ENCODE results near the gene PROSER3. TPM values are rescaled to one million over a fixed set of nuclear protein-coding genes. Genes with fewer than 3 reads are reported as not detected.

PROSER3 gene
- total and polyA plus RNA-seq, 2 of the 13 experiments (the other 11 are each of a cell fraction or from before 2014, with no cell fraction given): 5.1 to 5.7 TPM

GRCh38 chr19:35717665-35718344, 40.2 kb upstream of the PROSER3 start, which contains the start of gene KMT2B (continued):
- TF ChIP-seq HMG20B (CRISPR knock-in tag; conservative IDR thresholded peaks at IDR 0.05): no peak
- no peak for TF ChIP-seq ZNF562 (CRISPR knock-in tag; IDR thresholded peaks at IDR 0.05; ENCODE audit: borderline replicate concordance)
- no peak for TF ChIP-seq SOX6 (IDR thresholded peaks at IDR 0.05)
- TF ChIP-seq SOX6 (CRISPR knock-in tag; IDR thresholded peaks at IDR 0.05): no peak
- no peak for TF ChIP-seq DPF2 (CRISPR knock-in tag; IDR thresholded peaks at IDR 0.05; ENCODE audit: borderline replicate concordance, low read depth)
- TF ChIP-seq RFX1 (IDR thresholded peaks at IDR 0.05): no peak
- no peak for TF ChIP-seq KDM5A (IDR thresholded peaks at IDR 0.05; ENCODE audit: borderline replicate concordance, low read length)
- no peak for TF ChIP-seq ZNF569 (CRISPR knock-in tag; IDR thresholded peaks at IDR 0.05; ENCODE audit: borderline replicate concordance)
- TF ChIP-seq, protein P1, sequence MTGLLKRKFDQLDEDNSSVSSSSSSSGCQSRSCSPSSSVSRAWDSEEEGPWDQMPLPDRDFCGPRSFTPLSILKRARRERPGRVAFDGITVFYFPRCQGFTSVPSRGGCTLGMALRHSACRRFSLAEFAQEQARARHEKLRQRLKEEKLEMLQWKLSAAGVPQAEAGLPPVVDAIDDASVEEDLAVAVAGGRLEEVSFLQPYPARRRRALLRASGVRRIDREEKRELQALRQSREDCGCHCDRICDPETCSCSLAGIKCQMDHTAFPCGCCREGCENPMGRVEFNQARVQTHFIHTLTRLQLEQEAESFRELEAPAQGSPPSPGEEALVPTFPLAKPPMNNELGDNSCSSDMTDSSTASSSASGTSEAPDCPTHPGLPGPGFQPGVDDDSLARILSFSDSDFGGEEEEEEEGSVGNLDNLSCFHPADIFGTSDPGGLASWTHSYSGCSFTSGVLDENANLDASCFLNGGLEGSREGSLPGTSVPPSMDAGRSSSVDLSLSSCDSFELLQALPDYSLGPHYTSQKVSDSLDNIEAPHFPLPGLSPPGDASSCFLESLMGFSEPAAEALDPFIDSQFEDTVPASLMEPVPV (CRISPR knock-in tag; IDR thresholded peaks at IDR 0.05): no peak
- TF ChIP-seq PREB (CRISPR knock-in tag; IDR thresholded peaks at IDR 0.05): no peak
- TF ChIP-seq IRF2 (CRISPR knock-in tag; IDR thresholded peaks at IDR 0.05): 0 out of 2 replicates have a peak, but pooled peaks have one; percentile 1
- no peak for TF ChIP-seq ZBTB21 (CRISPR knock-in tag; IDR thresholded peaks at IDR 0.05)
- TF ChIP-seq GTF3A (CRISPR knock-in tag; conservative IDR thresholded peaks at IDR 0.05): no peak
- TF ChIP-seq, protein P2, sequence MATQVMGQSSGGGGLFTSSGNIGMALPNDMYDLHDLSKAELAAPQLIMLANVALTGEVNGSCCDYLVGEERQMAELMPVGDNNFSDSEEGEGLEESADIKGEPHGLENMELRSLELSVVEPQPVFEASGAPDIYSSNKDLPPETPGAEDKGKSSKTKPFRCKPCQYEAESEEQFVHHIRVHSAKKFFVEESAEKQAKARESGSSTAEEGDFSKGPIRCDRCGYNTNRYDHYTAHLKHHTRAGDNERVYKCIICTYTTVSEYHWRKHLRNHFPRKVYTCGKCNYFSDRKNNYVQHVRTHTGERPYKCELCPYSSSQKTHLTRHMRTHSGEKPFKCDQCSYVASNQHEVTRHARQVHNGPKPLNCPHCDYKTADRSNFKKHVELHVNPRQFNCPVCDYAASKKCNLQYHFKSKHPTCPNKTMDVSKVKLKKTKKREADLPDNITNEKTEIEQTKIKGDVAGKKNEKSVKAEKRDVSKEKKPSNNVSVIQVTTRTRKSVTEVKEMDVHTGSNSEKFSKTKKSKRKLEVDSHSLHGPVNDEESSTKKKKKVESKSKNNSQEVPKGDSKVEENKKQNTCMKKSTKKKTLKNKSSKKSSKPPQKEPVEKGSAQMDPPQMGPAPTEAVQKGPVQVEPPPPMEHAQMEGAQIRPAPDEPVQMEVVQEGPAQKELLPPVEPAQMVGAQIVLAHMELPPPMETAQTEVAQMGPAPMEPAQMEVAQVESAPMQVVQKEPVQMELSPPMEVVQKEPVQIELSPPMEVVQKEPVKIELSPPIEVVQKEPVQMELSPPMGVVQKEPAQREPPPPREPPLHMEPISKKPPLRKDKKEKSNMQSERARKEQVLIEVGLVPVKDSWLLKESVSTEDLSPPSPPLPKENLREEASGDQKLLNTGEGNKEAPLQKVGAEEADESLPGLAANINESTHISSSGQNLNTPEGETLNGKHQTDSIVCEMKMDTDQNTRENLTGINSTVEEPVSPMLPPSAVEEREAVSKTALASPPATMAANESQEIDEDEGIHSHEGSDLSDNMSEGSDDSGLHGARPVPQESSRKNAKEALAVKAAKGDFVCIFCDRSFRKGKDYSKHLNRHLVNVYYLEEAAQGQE (IDR thresholded peaks at IDR 0.05; ENCODE audit: borderline replicate concordance in 1 of 2, low read depth in 1 of 2, low read length in 2 of 2): no peak
- TF ChIP-seq ZNF773 (CRISPR knock-in tag; IDR thresholded peaks at IDR 0.05; ENCODE audit: borderline replicate concordance): no peak
- TF ChIP-seq ATF1 (CRISPR knock-in tag; IDR thresholded peaks at IDR 0.05): peak; percentile 67
- TF ChIP-seq ELF3 (CRISPR knock-in tag; IDR thresholded peaks at IDR 0.05): peak; percentile 51; the same call in 1 of the 2 replicates
- TF ChIP-seq ZNF879 (CRISPR knock-in tag; IDR thresholded peaks at IDR 0.05): no peak
- no peak for TF ChIP-seq EED (CRISPR knock-in tag; IDR thresholded peaks at IDR 0.05)
- no peak for TF ChIP-seq ZNF430 (CRISPR knock-in tag; IDR thresholded peaks at IDR 0.05)
- TF ChIP-seq ZNF17 (CRISPR knock-in tag; IDR thresholded peaks at IDR 0.05): no peak
- 0 out of 2 replicates have a peak, but pooled peaks have one; percentile 5 for TF ChIP-seq TAF1 (CRISPR knock-in tag; IDR thresholded peaks at IDR 0.05)
- no peak for TF ChIP-seq REXO4 (CRISPR knock-in tag; IDR thresholded peaks at IDR 0.05; ENCODE audit: borderline replicate concordance)
- TF ChIP-seq NFATC3 (CRISPR knock-in tag; IDR thresholded peaks at IDR 0.05): no peak
- TF ChIP-seq ZNF572 (CRISPR knock-in tag; IDR thresholded peaks at IDR 0.05): no peak
- TF ChIP-seq, protein P3, sequence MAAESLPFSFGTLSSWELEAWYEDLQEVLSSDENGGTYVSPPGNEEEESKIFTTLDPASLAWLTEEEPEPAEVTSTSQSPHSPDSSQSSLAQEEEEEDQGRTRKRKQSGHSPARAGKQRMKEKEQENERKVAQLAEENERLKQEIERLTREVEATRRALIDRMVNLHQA (CRISPR knock-in tag; IDR thresholded peaks at IDR 0.05): no peak

All from HepG2 (cell line).